DMS153 treated with DMSO at 0.1 percent for 48 hours (cell line): ENCODE data around the gene TTLL11.

ENCODE experiments used
- DNase-seq: peaks from one replicate; lab custom pipeline; 2025; ENCODE audit not compliant: unreplicated experiment; lab: John Stamatoyannopoulos, UW

TTLL11 gene

GRCh38 chr9:121979736-121980135 is 113.4 kb downstream of the TTLL11 start:
- no peak for DNase-seq

GRCh38 chr9:121976751-121977150 is 116.4 kb downstream of the TTLL11 start:
- DNase-seq, result no peak

GRCh38 chr9:121975801-121976277 is 117.3 kb downstream of the TTLL11 start:
- DNase-seq, result no peak

GRCh38 chr9:121974421-121974820 is 118.7 kb downstream of the TTLL11 start:
- DNase-seq, result no peak

GRCh38 chr9:121972501-121972981 is 120.6 kb downstream of the TTLL11 start:
- DNase-seq, result no peak

GRCh38 chr9:121968056-121968455 is 125.1 kb downstream of the TTLL11 start:
- DNase-seq, result no peak

GRCh38 chr9:121966706-121967105 is 126.4 kb downstream of the TTLL11 start:
- DNase-seq, result no peak

GRCh38 chr9:121963528-121963995 is 129.5 kb downstream of the TTLL11 start:
- DNase-seq, result no peak

GRCh38 chr9:121962421-121962820 is 130.7 kb downstream of the TTLL11 start:
- DNase-seq, result no peak

GRCh38 chr9:121960665-121961064 is 132.4 kb downstream of the TTLL11 start:
- DNase-seq, result no peak

- no peak for DNase-seq
These were observed 134.6 kb downstream of the TTLL11 start for GRCh38 chr9:121958530-121958929.

- DNase-seq, result no peak
These were observed 136.3 kb downstream of the TTLL11 start for GRCh38 chr9:121956808-121957207.

- DNase-seq, result no peak
These were observed 137.5 kb downstream of the TTLL11 start for GRCh38 chr9:121955649-121956048.

- no peak for DNase-seq
These were observed 138.5 kb downstream of the TTLL11 start for GRCh38 chr9:121954477-121955140.

- no peak for DNase-seq
These were observed 140.5 kb downstream of the TTLL11 start for GRCh38 chr9:121952611-121953010.

- DNase-seq, result no peak
These were observed 142.2 kb downstream of the TTLL11 start for GRCh38 chr9:121950866-121951265.

GRCh38 chr9:121950441-121950840 is 142.7 kb downstream of the TTLL11 start:
- DNase-seq, result no peak

GRCh38 chr9:121949766-121950165 is 143.3 kb downstream of the TTLL11 start:
- DNase-seq, result no peak

- no peak for DNase-seq
These were observed 143.7 kb downstream of the TTLL11 start for GRCh38 chr9:121949364-121949763.

GRCh38 chr9:121947775-121948174 is 145.3 kb downstream of the TTLL11 start:
- DNase-seq, result no peak

- no peak for DNase-seq
These were observed 146.6 kb downstream of the TTLL11 start for GRCh38 chr9:121946465-121946864.

GRCh38 chr9:121945849-121946248 is 147.3 kb downstream of the TTLL11 start:
- DNase-seq, result no peak

GRCh38 chr9:121945281-121945680 is 147.8 kb downstream of the TTLL11 start:
- DNase-seq, result no peak
